Liver (tissue), 9 donors: ENCODE results near the gene SCN3A. TPM values are rescaled to one million over a fixed set of nuclear protein-coding genes. Genes with fewer than 3 reads are reported as not detected.

Experiments
- DNase-seq: peaks from one replicate; pipeline ENCODE4 v3.0.0-alpha.2; 2017; ENCODE audit warnings: low spot score
- H3K27ac ChIP-seq, 2 donors: one replicate each; pipeline ENCODE4 v1.7.0; 2013; ENCODE audit warnings: inconsistent platforms in 2 of 2, low read length in 2 of 2, control low read depth in 1 of 2, low read depth in 1 of 2, mild to moderate bottlenecking in 1 of 2
- H3K27me3 ChIP-seq, 4 donors: one replicate each; pipeline versions ENCODE4 v1.6.1 to v1.7.0; 2013; ENCODE audit warnings: low read length in 3 of 4, inconsistent platforms in 1 of 4, mild to moderate bottlenecking in 1 of 4, moderate library complexity in 1 of 4; ENCODE audit not compliant: control insufficient read depth in 4 of 4, insufficient read depth in 4 of 4
- H3K36me3 ChIP-seq, 4 donors: one replicate each; pipeline versions ENCODE4 v1.6.1 to v1.7.0; 2013; ENCODE audit warnings: low read length in 3 of 4, mild to moderate bottlenecking in 3 of 4, low read depth in 1 of 4, moderate library complexity in 1 of 4; ENCODE audit not compliant: control insufficient read depth in 4 of 4, insufficient read depth in 3 of 4
- H3K4me1 ChIP-seq, 4 donors: one replicate each; pipeline versions ENCODE4 v1.6.1 to v1.7.0; 2013; ENCODE audit warnings: low read length in 3 of 4, mild to moderate bottlenecking in 3 of 4, moderate library complexity in 1 of 4; ENCODE audit not compliant: control insufficient read depth in 4 of 4, insufficient read depth in 4 of 4
- H3K4me3 ChIP-seq, 3 donors: one replicate each; pipeline versions ENCODE4 v1.6.1 to v1.7.0; 2013; ENCODE audit warnings: low read length in 3 of 3, control low read depth in 1 of 3, low read depth in 1 of 3, mild to moderate bottlenecking in 1 of 3
- H3K9ac ChIP-seq, 2 donors: one replicate each; pipeline ENCODE4 v1.7.0; 2013; ENCODE audit warnings: low read length in 2 of 2, mild to moderate bottlenecking in 2 of 2, moderate library complexity in 2 of 2, control low read depth in 1 of 2, low read depth in 1 of 2
- H3K9me3 ChIP-seq, 4 donors: one replicate each; pipeline versions ENCODE4 v1.6.1 to v1.7.0; 2013; ENCODE audit warnings: low read length in 3 of 4; ENCODE audit not compliant: control insufficient read depth in 4 of 4
- EGR1 ChIP-seq, 2 donors: IDR thresholded peaks; 2 replicates each; pipeline ENCODE4 v1.6.1; 2016 to 2018; ENCODE audit warnings: antibody characterized with exemption in 2 of 2, low read depth in 2 of 2
- FOXA1 ChIP-seq: IDR thresholded peaks from 2 replicates; pipeline ENCODE4 v1.6.1; 2016; ENCODE audit warnings: antibody characterized with exemption
- FOXA2 ChIP-seq: IDR thresholded peaks from 2 replicates; pipeline ENCODE4 v1.6.1; 2016; ENCODE audit warnings: antibody characterized with exemption
- GABPA ChIP-seq, 2 donors: IDR thresholded peaks in 1 of 2; conservative IDR thresholded peaks in 1 of 2; 2 replicates each; pipeline ENCODE4 v1.6.1; 2016; ENCODE audit warnings: antibody characterized with exemption in 2 of 2, mild to moderate bottlenecking in 1 of 2, moderate library complexity in 1 of 2
- HNF4A ChIP-seq, 2 donors: conservative IDR thresholded peaks; 2 replicates each; pipeline ENCODE4 v1.6.1; 2016; ENCODE audit warnings: antibody characterized with exemption in 2 of 2, mild to moderate bottlenecking in 2 of 2
- HNF4G ChIP-seq: IDR thresholded peaks from 2 replicates; pipeline ENCODE4 v1.6.1; 2016; ENCODE audit warnings: antibody characterized with exemption
- MAX ChIP-seq: IDR thresholded peaks from 2 replicates; pipeline ENCODE4 v1.6.1; 2016; ENCODE audit warnings: antibody characterized with exemption
- NR2F2 ChIP-seq: IDR thresholded peaks from 2 replicates; pipeline ENCODE4 v1.6.1; 2016; ENCODE audit warnings: antibody characterized with exemption
- RXRA ChIP-seq, 2 donors: IDR thresholded peaks; 2 replicates each; pipeline ENCODE4 v1.6.1; 2017 to 2018; ENCODE audit warnings: antibody characterized with exemption in 2 of 2, mild to moderate bottlenecking in 1 of 2
- YY1 ChIP-seq: IDR thresholded peaks from 2 replicates; pipeline ENCODE4 v1.6.1; 2016; ENCODE audit warnings: antibody characterized with exemption, mild to moderate bottlenecking
- WGBS: extraction: QIAGEN DNeasy Blood & Tissue Kit; methylation state at CpG from one replicate; pipeline ENCODE4 v1.1.7; 2013; 5-methylcytosine and 5-hydroxymethylcytosine counted together
- polyA plus RNA-seq, 2 donors: library from polyadenylated mRNA; stranded (reverse) in 1 of 2; unstranded in 1 of 2; fragments of 200-250 nt in 1 of 2; fragments of >200 nt in 1 of 2; fragmentation: Nextera tagmentation in 1 of 2; extraction: Ambion mirVana in 1 of 2; gene quantifications; one replicate each; pipeline versions ENCODE4 v1.2.1 to v1.2.3, GENCODE V29; 2013 to 2015
- total RNA-seq, 2 donors: library from RNA; depleted of rRNA; stranded (reverse); fragments of >200 nt; gene quantifications; one replicate each; pipeline ENCODE4 v1.2.3, GENCODE V29; 2014
- TF ChIP-seq, protein P1 (sequence below): IDR thresholded peaks from 2 replicates; pipeline ENCODE4 v1.6.1; 2016; ENCODE audit warnings: antibody characterized with exemption
- TF ChIP-seq, protein P2 (sequence below): IDR thresholded peaks from 2 replicates; pipeline ENCODE4 v1.6.1; 2016; ENCODE audit warnings: antibody characterized with exemption, mild to moderate bottlenecking
- TF ChIP-seq, protein P3 (sequence below): IDR thresholded peaks from 2 replicates; pipeline ENCODE4 v1.6.1; 2016; ENCODE audit warnings: antibody characterized with exemption
- TF ChIP-seq, protein P4 (sequence below): fragments of 150-350 bp; IDR thresholded peaks from 2 replicates; pipeline ENCODE4 v1.5.1; 2017; ENCODE audit warnings: improper control_type of control experiment, low read depth, low read length; ENCODE audit not compliant: missing input control
- donor health status: healthy.
- donor health status: healthy.
- donor health status: healthy.
- donor health status: healthy.
- donor health status: healthy.

Gene SCN3A
- total and polyA plus RNA-seq, 4 donors, result 0.05 to 1.0 (median 0.29) TPM

DNA sequence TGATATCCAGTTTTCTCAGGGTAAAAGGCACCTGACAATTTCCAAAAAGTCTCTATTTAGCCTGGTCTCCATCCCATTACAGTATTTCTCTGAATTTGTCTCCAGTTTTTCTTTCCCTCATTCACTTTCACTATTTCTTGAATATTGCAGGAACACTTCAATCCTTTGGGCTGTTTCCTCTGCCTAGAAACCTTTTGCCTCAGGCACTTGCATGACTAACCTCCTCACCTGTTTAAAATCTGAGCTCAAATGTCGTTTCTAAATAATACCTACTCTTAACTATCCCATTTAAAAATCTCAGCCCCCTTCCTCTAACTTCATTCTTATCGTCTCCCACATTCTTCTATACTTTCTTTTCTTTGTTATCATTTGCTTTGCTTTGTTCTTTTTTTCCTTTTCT is 44.4 kb upstream of the SCN3A start (continued):
- TF ChIP-seq, protein P1, sequence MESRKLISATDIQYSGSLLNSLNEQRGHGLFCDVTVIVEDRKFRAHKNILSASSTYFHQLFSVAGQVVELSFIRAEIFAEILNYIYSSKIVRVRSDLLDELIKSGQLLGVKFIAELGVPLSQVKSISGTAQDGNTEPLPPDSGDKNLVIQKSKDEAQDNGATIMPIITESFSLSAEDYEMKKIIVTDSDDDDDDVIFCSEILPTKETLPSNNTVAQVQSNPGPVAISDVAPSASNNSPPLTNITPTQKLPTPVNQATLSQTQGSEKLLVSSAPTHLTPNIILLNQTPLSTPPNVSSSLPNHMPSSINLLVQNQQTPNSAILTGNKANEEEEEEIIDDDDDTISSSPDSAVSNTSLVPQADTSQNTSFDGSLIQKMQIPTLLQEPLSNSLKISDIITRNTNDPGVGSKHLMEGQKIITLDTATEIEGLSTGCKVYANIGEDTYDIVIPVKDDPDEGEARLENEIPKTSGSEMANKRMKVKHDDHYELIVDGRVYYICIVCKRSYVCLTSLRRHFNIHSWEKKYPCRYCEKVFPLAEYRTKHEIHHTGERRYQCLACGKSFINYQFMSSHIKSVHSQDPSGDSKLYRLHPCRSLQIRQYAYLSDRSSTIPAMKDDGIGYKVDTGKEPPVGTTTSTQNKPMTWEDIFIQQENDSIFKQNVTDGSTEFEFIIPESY, result no peak
- no peak for TF ChIP-seq HNF4G
- no peak for TF ChIP-seq FOXA1
- TF ChIP-seq GABPA (IDR thresholded peaks at IDR 0.05 in 1 of 2, conservative IDR thresholded peaks at IDR 0.05 in 1 of 2), result no peak

DNA sequence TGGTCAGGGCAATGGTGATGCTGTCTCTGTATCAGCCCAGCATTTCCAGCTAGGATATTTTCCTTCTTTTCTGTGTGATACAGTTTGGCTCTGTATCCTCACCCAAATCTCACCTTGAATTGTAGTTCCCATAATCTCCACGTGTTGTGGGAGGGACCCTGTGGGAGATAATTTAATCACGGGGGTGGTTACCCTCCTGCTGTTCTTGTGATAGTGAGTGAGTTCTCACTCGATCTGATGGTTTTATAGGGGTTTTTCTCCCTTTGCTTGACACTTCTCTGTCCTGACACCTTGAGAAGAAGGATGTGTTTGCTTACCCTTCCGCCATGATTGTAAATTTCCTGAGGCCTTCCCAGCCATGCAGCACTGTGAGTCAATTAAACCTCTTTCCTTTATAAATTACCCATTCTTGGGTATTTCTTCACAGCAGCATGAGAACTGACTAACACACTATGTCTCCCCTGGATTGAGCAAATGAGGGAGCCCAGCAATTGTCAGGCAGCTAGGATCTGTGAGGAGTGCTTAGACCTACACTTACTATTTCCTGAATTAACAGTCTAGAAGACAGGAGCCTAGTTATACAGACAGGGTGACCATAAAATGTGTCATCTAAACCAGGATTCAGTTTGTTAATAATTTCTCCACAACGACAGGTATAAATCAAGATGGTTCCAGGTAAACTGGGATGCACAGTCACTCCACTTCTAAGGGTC is 41.4 kb upstream of the SCN3A start:
- Histone ChIP-seq H3K9ac (no peak overlapping the region), H3K27ac (no peak overlapping the region), H3K4me3 (no peak overlapping the region), H3K27me3 (no peaks in the 10 kb centered on the region), H3K4me1 (no peaks in the 10 kb centered on the region), H3K9me3 (no peaks in the 10 kb centered on the region), H3K36me3 (no peaks in the 10 kb centered on the region)
- no peak for DNase-seq
- WGBS, result 40% methylated on average over 5 of the region's 5 CpGs
- TF ChIP-seq EGR1 (IDR thresholded peaks at IDR 0.05; ENCODE audit: low read depth in 2 of 2), result no peak
- TF ChIP-seq, protein P2, sequence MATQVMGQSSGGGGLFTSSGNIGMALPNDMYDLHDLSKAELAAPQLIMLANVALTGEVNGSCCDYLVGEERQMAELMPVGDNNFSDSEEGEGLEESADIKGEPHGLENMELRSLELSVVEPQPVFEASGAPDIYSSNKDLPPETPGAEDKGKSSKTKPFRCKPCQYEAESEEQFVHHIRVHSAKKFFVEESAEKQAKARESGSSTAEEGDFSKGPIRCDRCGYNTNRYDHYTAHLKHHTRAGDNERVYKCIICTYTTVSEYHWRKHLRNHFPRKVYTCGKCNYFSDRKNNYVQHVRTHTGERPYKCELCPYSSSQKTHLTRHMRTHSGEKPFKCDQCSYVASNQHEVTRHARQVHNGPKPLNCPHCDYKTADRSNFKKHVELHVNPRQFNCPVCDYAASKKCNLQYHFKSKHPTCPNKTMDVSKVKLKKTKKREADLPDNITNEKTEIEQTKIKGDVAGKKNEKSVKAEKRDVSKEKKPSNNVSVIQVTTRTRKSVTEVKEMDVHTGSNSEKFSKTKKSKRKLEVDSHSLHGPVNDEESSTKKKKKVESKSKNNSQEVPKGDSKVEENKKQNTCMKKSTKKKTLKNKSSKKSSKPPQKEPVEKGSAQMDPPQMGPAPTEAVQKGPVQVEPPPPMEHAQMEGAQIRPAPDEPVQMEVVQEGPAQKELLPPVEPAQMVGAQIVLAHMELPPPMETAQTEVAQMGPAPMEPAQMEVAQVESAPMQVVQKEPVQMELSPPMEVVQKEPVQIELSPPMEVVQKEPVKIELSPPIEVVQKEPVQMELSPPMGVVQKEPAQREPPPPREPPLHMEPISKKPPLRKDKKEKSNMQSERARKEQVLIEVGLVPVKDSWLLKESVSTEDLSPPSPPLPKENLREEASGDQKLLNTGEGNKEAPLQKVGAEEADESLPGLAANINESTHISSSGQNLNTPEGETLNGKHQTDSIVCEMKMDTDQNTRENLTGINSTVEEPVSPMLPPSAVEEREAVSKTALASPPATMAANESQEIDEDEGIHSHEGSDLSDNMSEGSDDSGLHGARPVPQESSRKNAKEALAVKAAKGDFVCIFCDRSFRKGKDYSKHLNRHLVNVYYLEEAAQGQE, result no peak
- TF ChIP-seq, protein P3, sequence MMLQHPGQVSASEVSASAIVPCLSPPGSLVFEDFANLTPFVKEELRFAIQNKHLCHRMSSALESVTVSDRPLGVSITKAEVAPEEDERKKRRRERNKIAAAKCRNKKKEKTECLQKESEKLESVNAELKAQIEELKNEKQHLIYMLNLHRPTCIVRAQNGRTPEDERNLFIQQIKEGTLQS, result no peak
- TF ChIP-seq, protein P1, result no peak
- TF ChIP-seq, protein P4, sequence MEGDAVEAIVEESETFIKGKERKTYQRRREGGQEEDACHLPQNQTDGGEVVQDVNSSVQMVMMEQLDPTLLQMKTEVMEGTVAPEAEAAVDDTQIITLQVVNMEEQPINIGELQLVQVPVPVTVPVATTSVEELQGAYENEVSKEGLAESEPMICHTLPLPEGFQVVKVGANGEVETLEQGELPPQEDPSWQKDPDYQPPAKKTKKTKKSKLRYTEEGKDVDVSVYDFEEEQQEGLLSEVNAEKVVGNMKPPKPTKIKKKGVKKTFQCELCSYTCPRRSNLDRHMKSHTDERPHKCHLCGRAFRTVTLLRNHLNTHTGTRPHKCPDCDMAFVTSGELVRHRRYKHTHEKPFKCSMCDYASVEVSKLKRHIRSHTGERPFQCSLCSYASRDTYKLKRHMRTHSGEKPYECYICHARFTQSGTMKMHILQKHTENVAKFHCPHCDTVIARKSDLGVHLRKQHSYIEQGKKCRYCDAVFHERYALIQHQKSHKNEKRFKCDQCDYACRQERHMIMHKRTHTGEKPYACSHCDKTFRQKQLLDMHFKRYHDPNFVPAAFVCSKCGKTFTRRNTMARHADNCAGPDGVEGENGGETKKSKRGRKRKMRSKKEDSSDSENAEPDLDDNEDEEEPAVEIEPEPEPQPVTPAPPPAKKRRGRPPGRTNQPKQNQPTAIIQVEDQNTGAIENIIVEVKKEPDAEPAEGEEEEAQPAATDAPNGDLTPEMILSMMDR, result no peak
- no peak for TF ChIP-seq YY1
- no peak for TF ChIP-seq HNF4A (conservative IDR thresholded peaks at IDR 0.05)
- TF ChIP-seq RXRA (IDR thresholded peaks at IDR 0.05), result no peak
- no peak for TF ChIP-seq FOXA2
- TF ChIP-seq NR2F2, result no peak
- no peak for TF ChIP-seq FOXA1
- no peak for TF ChIP-seq MAX
